ENCODE data around the gene SPARC.

The SPARC gene

DNA sequence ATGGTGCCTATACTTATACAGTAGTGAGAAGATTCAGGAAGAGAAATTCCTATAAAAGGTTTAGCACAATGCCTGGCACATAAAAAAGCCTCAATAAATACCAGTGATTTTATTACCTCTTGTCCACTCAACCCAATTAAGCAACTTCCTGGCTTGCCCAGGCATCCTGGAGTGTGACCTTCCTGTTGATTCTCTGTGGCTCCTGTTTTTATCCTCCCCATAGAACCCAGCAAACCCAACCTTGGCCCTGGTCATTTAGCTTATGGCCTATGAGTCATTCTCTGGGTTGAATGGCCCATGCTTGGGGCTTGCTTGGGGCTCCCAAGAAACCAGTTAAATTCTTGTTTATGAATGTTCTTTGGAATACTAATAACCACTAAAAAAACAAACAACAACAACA is 21.4 kb upstream of the SPARC start:
- TF ChIP-seq TAF1 (IDR thresholded peaks at IDR 0.05; ENCODE audit: low read depth): no peak
- TF ChIP-seq EP300 (IDR thresholded peaks at IDR 0.05; ENCODE audit: borderline replicate concordance): peak; percentile 78; the same call in 1 of the 2 replicates
- TF ChIP-seq YY1 (IDR thresholded peaks at IDR 0.05; ENCODE audit: low read depth): no peak
- TF ChIP-seq TCF12 (IDR thresholded peaks at IDR 0.05; ENCODE audit: low read depth): no peak
- no peak for TF ChIP-seq CREB1 (IDR thresholded peaks at IDR 0.05; ENCODE audit: low read depth)
- TF ChIP-seq TEAD4 (IDR thresholded peaks at IDR 0.05): peak; percentile 28; the same call in 1 of the 2 replicates
- peak; percentile 66 for TF ChIP-seq CEBPB (IDR thresholded peaks at IDR 0.05)
- TF ChIP-seq, protein P1, sequence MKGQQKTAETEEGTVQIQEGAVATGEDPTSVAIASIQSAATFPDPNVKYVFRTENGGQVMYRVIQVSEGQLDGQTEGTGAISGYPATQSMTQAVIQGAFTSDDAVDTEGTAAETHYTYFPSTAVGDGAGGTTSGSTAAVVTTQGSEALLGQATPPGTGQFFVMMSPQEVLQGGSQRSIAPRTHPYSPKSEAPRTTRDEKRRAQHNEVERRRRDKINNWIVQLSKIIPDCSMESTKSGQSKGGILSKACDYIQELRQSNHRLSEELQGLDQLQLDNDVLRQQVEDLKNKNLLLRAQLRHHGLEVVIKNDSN (IDR thresholded peaks at IDR 0.05): no peak
- no peak for TF ChIP-seq FOXM1 (IDR thresholded peaks at IDR 0.05; ENCODE audit: borderline replicate concordance, low read depth)
- TF ChIP-seq, protein P2, sequence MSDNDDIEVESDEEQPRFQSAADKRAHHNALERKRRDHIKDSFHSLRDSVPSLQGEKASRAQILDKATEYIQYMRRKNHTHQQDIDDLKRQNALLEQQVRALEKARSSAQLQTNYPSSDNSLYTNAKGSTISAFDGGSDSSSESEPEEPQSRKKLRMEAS (IDR thresholded peaks at IDR 0.05): no peak
- TF ChIP-seq ZBTB7A (IDR thresholded peaks at IDR 0.05; ENCODE audit: low read depth): no peak
- no peak for TF ChIP-seq RAD21 (IDR thresholded peaks at IDR 0.05; ENCODE audit: low read depth)
- TF ChIP-seq, protein P3, sequence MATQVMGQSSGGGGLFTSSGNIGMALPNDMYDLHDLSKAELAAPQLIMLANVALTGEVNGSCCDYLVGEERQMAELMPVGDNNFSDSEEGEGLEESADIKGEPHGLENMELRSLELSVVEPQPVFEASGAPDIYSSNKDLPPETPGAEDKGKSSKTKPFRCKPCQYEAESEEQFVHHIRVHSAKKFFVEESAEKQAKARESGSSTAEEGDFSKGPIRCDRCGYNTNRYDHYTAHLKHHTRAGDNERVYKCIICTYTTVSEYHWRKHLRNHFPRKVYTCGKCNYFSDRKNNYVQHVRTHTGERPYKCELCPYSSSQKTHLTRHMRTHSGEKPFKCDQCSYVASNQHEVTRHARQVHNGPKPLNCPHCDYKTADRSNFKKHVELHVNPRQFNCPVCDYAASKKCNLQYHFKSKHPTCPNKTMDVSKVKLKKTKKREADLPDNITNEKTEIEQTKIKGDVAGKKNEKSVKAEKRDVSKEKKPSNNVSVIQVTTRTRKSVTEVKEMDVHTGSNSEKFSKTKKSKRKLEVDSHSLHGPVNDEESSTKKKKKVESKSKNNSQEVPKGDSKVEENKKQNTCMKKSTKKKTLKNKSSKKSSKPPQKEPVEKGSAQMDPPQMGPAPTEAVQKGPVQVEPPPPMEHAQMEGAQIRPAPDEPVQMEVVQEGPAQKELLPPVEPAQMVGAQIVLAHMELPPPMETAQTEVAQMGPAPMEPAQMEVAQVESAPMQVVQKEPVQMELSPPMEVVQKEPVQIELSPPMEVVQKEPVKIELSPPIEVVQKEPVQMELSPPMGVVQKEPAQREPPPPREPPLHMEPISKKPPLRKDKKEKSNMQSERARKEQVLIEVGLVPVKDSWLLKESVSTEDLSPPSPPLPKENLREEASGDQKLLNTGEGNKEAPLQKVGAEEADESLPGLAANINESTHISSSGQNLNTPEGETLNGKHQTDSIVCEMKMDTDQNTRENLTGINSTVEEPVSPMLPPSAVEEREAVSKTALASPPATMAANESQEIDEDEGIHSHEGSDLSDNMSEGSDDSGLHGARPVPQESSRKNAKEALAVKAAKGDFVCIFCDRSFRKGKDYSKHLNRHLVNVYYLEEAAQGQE (IDR thresholded peaks at IDR 0.05; ENCODE audit: low read depth): no peak
- no peak for TF ChIP-seq EGR1 (IDR thresholded peaks at IDR 0.05)
- TF ChIP-seq NFIC (IDR thresholded peaks at IDR 0.05): peak; percentile 29; the same call in 1 of the 2 replicates

GRCh38 chr5:151707567-151707966 is 20.9 kb upstream of the SPARC start:
- TF ChIP-seq NFIC (IDR thresholded peaks at IDR 0.05) (no peak), TAF1 (IDR thresholded peaks at IDR 0.05; ENCODE audit: low read depth) (no peak), EGR1 (IDR thresholded peaks at IDR 0.05) (no peak), RAD21 (IDR thresholded peaks at IDR 0.05; ENCODE audit: low read depth) (no peak), TEAD4 (IDR thresholded peaks at IDR 0.05) (no peak), TCF12 (IDR thresholded peaks at IDR 0.05; ENCODE audit: low read depth) (no peak), YY1 (IDR thresholded peaks at IDR 0.05; ENCODE audit: low read depth) (no peak), FOXM1 (IDR thresholded peaks at IDR 0.05; ENCODE audit: borderline replicate concordance, low read depth) (no peak), ZBTB7A (IDR thresholded peaks at IDR 0.05; ENCODE audit: low read depth) (no peak), CEBPB (IDR thresholded peaks at IDR 0.05) (no peak), CREB1 (IDR thresholded peaks at IDR 0.05; ENCODE audit: low read depth) (no peak), EP300 (IDR thresholded peaks at IDR 0.05; ENCODE audit: borderline replicate concordance) (no peak)
- TF ChIP-seq, protein P2 (IDR thresholded peaks at IDR 0.05): no peak
- TF ChIP-seq, protein P1 (IDR thresholded peaks at IDR 0.05): no peak
- TF ChIP-seq, protein P3 (IDR thresholded peaks at IDR 0.05; ENCODE audit: low read depth): no peak

- no peak for TF ChIP-seq YY1 (IDR thresholded peaks at IDR 0.05; ENCODE audit: low read depth)
- TF ChIP-seq, protein P2 (IDR thresholded peaks at IDR 0.05): no peak
- no peak for TF ChIP-seq TAF1 (IDR thresholded peaks at IDR 0.05; ENCODE audit: low read depth)
- no peak for TF ChIP-seq CREB1 (IDR thresholded peaks at IDR 0.05; ENCODE audit: low read depth)
- no peak for TF ChIP-seq ZBTB7A (IDR thresholded peaks at IDR 0.05; ENCODE audit: low read depth)
- TF ChIP-seq, protein P1 (IDR thresholded peaks at IDR 0.05): no peak
- no peak for TF ChIP-seq RAD21 (IDR thresholded peaks at IDR 0.05; ENCODE audit: low read depth)
- TF ChIP-seq, protein P3 (IDR thresholded peaks at IDR 0.05; ENCODE audit: low read depth): no peak
- TF ChIP-seq EP300 (IDR thresholded peaks at IDR 0.05; ENCODE audit: borderline replicate concordance): no peak
- no peak for TF ChIP-seq EGR1 (IDR thresholded peaks at IDR 0.05)
- TF ChIP-seq CEBPB (IDR thresholded peaks at IDR 0.05): no peak
- no peak for TF ChIP-seq FOXM1 (IDR thresholded peaks at IDR 0.05; ENCODE audit: borderline replicate concordance, low read depth)
- TF ChIP-seq TCF12 (IDR thresholded peaks at IDR 0.05; ENCODE audit: low read depth): no peak
- no peak for TF ChIP-seq TEAD4 (IDR thresholded peaks at IDR 0.05)
- TF ChIP-seq NFIC (IDR thresholded peaks at IDR 0.05): no peak
Measured at GRCh38 chr5:151706906-151707305, 20.2 kb upstream of the SPARC start.

Measured in Ishikawa (cell line).